ENCODE data around the gene TENT5D. TPM values are rescaled to one million over a fixed set of nuclear protein-coding genes. Genes with fewer than 3 reads are reported as not detected.
A peak's percentile ranks its signal among the peaks of the same experiment; 100 is the strongest.
"Not testable (repeated sequence)": the region's sequence is repeated elsewhere in the genome, so short reads cannot be mapped to it uniquely, and the experiment has no call there.

Gene TENT5D
- not detected for polyA plus RNA-seq
- long read RNA-seq, donor 1: 0 reads
- long read RNA-seq, donor 2: 0 reads
- long read RNA-seq, donor 3: 0 reads
- long read RNA-seq, donor 4: 0 reads
- long read RNA-seq, donor 5: 0 reads
- long read RNA-seq, donor 6: 0 reads
- long read RNA-seq, donor 7: 0 reads
- long read RNA-seq, donor 8: 0 reads
- long read RNA-seq, donor 9: 0 reads
- long read RNA-seq, donor 10: 0 reads

- Histone ChIP-seq H3K27me3 (ENCODE audit: control insufficient read depth in 3 of 3, insufficient read depth in 3 of 3, low read length in 3 of 3) (no peaks in the 10 kb centered on the region), H3K36me3 (ENCODE audit: control insufficient read depth in 3 of 3, insufficient read depth in 2 of 3, low read depth in 1 of 3, low read length in 3 of 3) (no peaks in the 10 kb centered on the region), H3K27ac (ENCODE audit: low read depth in 1 of 3, low read length in 2 of 3) (no peak within 1 kb of the TSS), H3K4me3 (ENCODE audit: low read depth in 1 of 3, low read length in 3 of 3) (no peak within 1 kb of the TSS), H3K4me1 (ENCODE audit: control insufficient read depth in 3 of 3, insufficient read depth in 2 of 3, low read depth in 1 of 3, low read length in 2 of 3) (no peaks in the 10 kb centered on the region), H3K9me3 (ENCODE audit: control insufficient read depth in 2 of 2, insufficient read depth in 1 of 2, low read depth in 1 of 2, low read length in 1 of 2) (no peaks in the 10 kb centered on the region)
- FAIRE-seq (no peak), DNase-seq (no peak)
These were observed at the start of gene TENT5D for GRCh38 chrX:80420147-80420546. TSS of gene TENT5D (plus strand) at chrX:80420447. CDS start at chrX:80442540, 22,093 bp downstream.

DNA sequence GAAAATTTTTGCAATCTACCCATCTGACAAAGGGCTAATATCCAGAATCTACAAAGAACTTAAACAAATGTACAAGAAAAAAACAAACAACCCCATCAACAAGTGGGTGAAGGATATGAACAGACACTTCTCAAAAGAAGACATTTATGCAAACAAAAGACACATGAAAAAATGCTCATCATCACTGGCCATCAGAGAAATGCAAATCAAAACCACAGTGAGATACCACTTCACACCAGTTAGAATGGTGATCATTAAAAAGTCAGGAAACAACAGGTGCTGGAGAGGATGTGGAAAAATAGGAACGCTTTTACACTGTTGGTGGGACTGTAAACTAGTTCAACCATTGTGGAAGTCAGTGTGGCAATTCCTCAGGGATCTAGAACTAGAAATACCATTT lies 34.6 kb upstream of the TENT5D start:
- FAIRE-seq; H3K27me3 ChIP-seq (ENCODE audit: control insufficient read depth in 3 of 3, insufficient read depth in 3 of 3, low read length in 3 of 3); H3K27ac ChIP-seq (ENCODE audit: low read depth in 1 of 3, low read length in 2 of 3); DNase-seq; H3K36me3 ChIP-seq (ENCODE audit: control insufficient read depth in 3 of 3, insufficient read depth in 2 of 3, low read depth in 1 of 3, low read length in 3 of 3); H3K9me3 ChIP-seq (ENCODE audit: control insufficient read depth in 2 of 2, insufficient read depth in 1 of 2, low read depth in 1 of 2, low read length in 1 of 2); H3K4me3 ChIP-seq (ENCODE audit: low read depth in 1 of 3, low read length in 3 of 3); H3K4me1 ChIP-seq (ENCODE audit: control insufficient read depth in 3 of 3, insufficient read depth in 2 of 3, low read depth in 1 of 3, low read length in 2 of 3): not testable (repeated sequence)
- 0 to 80% (median 55%) methylated on average over 1 of the region's 1 CpG for WGBS, 3 donors

GRCh38 chrX:80388206-80388605 lies 32.0 kb upstream of the TENT5D start:
- no peaks in the 10 kb centered on the region for H3K27me3 ChIP-seq (ENCODE audit: control insufficient read depth in 3 of 3, insufficient read depth in 3 of 3, low read length in 3 of 3)
- no peak overlapping the region for H3K4me3 ChIP-seq (ENCODE audit: low read depth in 1 of 3, low read length in 3 of 3)
- no peaks in the 10 kb centered on the region for H3K4me1 ChIP-seq (ENCODE audit: control insufficient read depth in 3 of 3, insufficient read depth in 2 of 3, low read depth in 1 of 3, low read length in 2 of 3)
- no peak for FAIRE-seq
- 89 to 95% (median 91%) methylated on average over 1 of the region's 1 CpG for WGBS, 3 donors
- DNase-seq: no peak
- H3K9me3 ChIP-seq (ENCODE audit: control insufficient read depth in 2 of 2, insufficient read depth in 1 of 2, low read depth in 1 of 2, low read length in 1 of 2): no peaks in the 10 kb centered on the region
- H3K27ac ChIP-seq (ENCODE audit: low read depth in 1 of 3, low read length in 2 of 3): no peak overlapping the region
- no peaks in the 10 kb centered on the region for H3K36me3 ChIP-seq (ENCODE audit: control insufficient read depth in 3 of 3, insufficient read depth in 2 of 3, low read depth in 1 of 3, low read length in 3 of 3)

GRCh38 chrX:80412042-80412441 lies 8.2 kb upstream of the TENT5D start:
- no peak for DNase-seq
- Histone ChIP-seq H3K27me3 (ENCODE audit: control insufficient read depth in 3 of 3, insufficient read depth in 3 of 3, low read length in 3 of 3) (no peaks in the 10 kb centered on the region), H3K4me1 (ENCODE audit: control insufficient read depth in 3 of 3, insufficient read depth in 2 of 3, low read depth in 1 of 3, low read length in 2 of 3) (no peaks in the 10 kb centered on the region), H3K9me3 (ENCODE audit: control insufficient read depth in 2 of 2, insufficient read depth in 1 of 2, low read depth in 1 of 2, low read length in 1 of 2) (no peaks in the 10 kb centered on the region), H3K27ac (ENCODE audit: low read depth in 1 of 3, low read length in 2 of 3) (no peak overlapping the region), H3K36me3 (ENCODE audit: control insufficient read depth in 3 of 3, insufficient read depth in 2 of 3, low read depth in 1 of 3, low read length in 3 of 3) (no peaks in the 10 kb centered on the region), H3K4me3 (ENCODE audit: low read depth in 1 of 3, low read length in 3 of 3) (no peak overlapping the region)
- 44 to 81% (median 78%) methylated on average over 5 to 6 of the region's 6 CpGs for WGBS, 3 donors
- no peak for FAIRE-seq

DNA sequence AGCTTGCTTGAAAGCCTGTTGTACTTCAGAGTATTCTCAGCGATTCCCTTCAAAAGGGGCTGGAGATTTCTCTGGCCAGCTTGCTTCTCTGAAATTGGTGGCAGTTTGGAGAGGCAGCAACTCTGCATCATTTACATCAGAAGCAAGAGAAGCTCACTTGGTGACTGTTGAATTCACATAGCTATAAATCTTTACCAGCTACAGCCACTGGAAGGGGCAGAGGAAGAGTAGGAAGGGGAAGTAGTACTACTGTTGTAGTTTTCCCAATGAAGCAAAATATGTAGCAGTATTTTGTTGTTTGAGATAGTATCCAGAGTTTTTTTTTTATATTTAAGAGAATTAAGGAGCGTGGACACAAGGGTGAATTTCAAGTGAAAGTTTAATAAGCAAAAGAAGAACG lies 2.8 kb downstream of the TENT5D start:
- Histone ChIP-seq H3K4me3 (ENCODE audit: low read depth in 1 of 3, low read length in 3 of 3) (no peak overlapping the region), H3K9me3 (ENCODE audit: control insufficient read depth in 2 of 2, insufficient read depth in 1 of 2, low read depth in 1 of 2, low read length in 1 of 2) (no peaks in the 10 kb centered on the region), H3K4me1 (ENCODE audit: control insufficient read depth in 3 of 3, insufficient read depth in 2 of 3, low read depth in 1 of 3, low read length in 2 of 3) (no peaks in the 10 kb centered on the region), H3K27ac (ENCODE audit: low read depth in 1 of 3, low read length in 2 of 3) (no peak overlapping the region), H3K27me3 (ENCODE audit: control insufficient read depth in 3 of 3, insufficient read depth in 3 of 3, low read length in 3 of 3) (no peaks in the 10 kb centered on the region), H3K36me3 (ENCODE audit: control insufficient read depth in 3 of 3, insufficient read depth in 2 of 3, low read depth in 1 of 3, low read length in 3 of 3) (no peaks in the 10 kb centered on the region)
- FAIRE-seq (no peak), DNase-seq (no peak)
- 60 to 79% (median 77%) methylated on average over 3 of the region's 3 CpGs for WGBS, 3 donors

DNA sequence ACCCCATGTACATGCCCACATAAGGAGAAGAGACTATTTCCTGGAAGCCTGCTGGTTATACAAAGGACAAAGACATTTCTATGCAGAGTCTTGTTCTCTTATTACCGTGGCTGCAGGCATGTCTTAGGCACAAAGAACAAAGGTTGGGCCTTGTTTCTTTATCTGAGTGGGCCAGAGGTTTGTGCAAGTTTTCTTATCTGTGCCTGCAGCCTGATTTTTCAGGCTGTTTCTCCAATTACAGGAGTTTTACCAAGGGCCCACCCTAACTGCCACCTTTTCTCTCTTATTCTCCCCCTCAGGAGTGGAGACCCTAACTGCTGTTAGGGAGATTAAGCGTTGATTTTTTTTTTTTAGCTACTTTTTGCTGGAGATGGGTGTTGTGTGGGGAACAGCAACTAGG lies 3.5 kb downstream of the TENT5D start:
- 34 to 56% (median 44%) methylated on average over 2 of the region's 2 CpGs for WGBS, 3 donors
- H3K27ac ChIP-seq (ENCODE audit: low read depth in 1 of 3, low read length in 2 of 3): no peak overlapping the region
- DNase-seq (peak in 1 of 2 donors; percentile 4), FAIRE-seq (no peak)
- H3K4me3 ChIP-seq (ENCODE audit: low read depth in 1 of 3, low read length in 3 of 3): no peak overlapping the region
- H3K27me3 ChIP-seq (ENCODE audit: control insufficient read depth in 3 of 3, insufficient read depth in 3 of 3, low read length in 3 of 3): no peaks in the 10 kb centered on the region
- H3K4me1 ChIP-seq (ENCODE audit: control insufficient read depth in 3 of 3, insufficient read depth in 2 of 3, low read depth in 1 of 3, low read length in 2 of 3): no peaks in the 10 kb centered on the region
- no peaks in the 10 kb centered on the region for H3K36me3 ChIP-seq (ENCODE audit: control insufficient read depth in 3 of 3, insufficient read depth in 2 of 3, low read depth in 1 of 3, low read length in 3 of 3)
- no peaks in the 10 kb centered on the region for H3K9me3 ChIP-seq (ENCODE audit: control insufficient read depth in 2 of 2, insufficient read depth in 1 of 2, low read depth in 1 of 2, low read length in 1 of 2)

DNA sequence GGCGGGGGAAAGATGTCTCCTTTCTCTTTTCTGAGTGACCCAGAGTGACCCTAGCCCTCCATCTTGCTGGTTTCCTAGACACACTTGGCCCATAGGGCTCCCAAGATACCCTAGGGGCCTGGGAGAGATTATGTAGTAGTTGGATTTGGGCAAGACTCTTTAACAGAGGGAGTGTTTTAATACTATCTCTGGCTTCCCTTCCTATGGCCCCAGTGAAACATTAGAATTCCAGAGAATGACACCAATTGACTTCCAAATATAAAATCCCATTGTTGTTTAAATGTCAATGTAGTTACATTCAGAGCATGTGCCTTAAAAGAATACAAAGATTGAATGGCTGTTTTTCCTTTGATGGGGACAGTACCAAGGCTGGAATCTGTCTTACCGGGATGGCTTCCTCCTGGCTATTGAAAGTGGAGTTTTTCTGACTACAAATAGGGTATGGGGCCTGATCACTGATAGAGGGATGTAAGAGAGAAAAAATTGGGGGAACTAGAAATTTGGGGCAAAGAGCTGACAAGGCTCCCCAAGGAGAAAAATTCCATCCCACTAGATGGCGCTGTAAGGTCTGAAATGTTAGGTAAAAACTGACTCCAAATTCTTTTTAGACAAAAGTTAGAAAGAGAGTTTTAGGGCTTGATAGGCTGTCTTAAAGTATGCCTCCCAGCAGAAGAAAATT lies 10.7 kb downstream of the TENT5D start:
- H3K4me3 ChIP-seq (ENCODE audit: low read depth in 1 of 3, low read length in 3 of 3): no peak overlapping the region
- H3K27ac ChIP-seq (ENCODE audit: low read depth in 1 of 3, low read length in 2 of 3): no peak overlapping the region
- H3K36me3 ChIP-seq (ENCODE audit: control insufficient read depth in 3 of 3, insufficient read depth in 2 of 3, low read depth in 1 of 3, low read length in 3 of 3): no peaks in the 10 kb centered on the region
- 60 to 73% (median 71%) methylated on average over 3 of the region's 3 CpGs for WGBS, 3 donors
- H3K9me3 ChIP-seq (ENCODE audit: control insufficient read depth in 2 of 2, insufficient read depth in 1 of 2, low read depth in 1 of 2, low read length in 1 of 2): peaks cover 0 to 8% of the 10 kb centered on the region in 2 donors
- H3K4me1 ChIP-seq (ENCODE audit: control insufficient read depth in 3 of 3, insufficient read depth in 2 of 3, low read depth in 1 of 3, low read length in 2 of 3): no peaks in the 10 kb centered on the region
- no peak for DNase-seq
- no peaks in the 10 kb centered on the region for H3K27me3 ChIP-seq (ENCODE audit: control insufficient read depth in 3 of 3, insufficient read depth in 3 of 3, low read length in 3 of 3)
- no peak for FAIRE-seq

DNA sequence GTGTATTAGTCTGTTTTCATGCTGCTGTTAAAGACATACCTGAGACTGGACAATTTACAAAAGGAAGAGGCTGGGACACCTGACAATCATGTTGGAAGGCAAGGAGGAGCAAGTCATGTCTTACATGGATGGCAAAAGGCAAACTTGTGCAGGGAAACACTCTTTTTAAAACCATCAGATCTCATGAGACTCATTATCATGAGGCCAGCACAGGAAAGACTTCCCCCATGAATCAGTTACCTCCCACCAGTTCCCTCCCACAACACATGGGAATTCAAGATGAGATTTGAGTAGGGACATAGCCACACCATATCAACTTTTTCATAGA lies 11.2 kb downstream of the TENT5D start:
- peaks cover 0 to 8% of the 10 kb centered on the region in 2 donors for H3K9me3 ChIP-seq (ENCODE audit: control insufficient read depth in 2 of 2, insufficient read depth in 1 of 2, low read depth in 1 of 2, low read length in 1 of 2)
- H3K36me3 ChIP-seq (ENCODE audit: control insufficient read depth in 3 of 3, insufficient read depth in 2 of 3, low read depth in 1 of 3, low read length in 3 of 3): no peaks in the 10 kb centered on the region
- H3K4me3 ChIP-seq (ENCODE audit: low read depth in 1 of 3, low read length in 3 of 3): no peak overlapping the region
- no peaks in the 10 kb centered on the region for H3K27me3 ChIP-seq (ENCODE audit: control insufficient read depth in 3 of 3, insufficient read depth in 3 of 3, low read length in 3 of 3)
- FAIRE-seq (no peak), DNase-seq (no peak)
- no peak overlapping the region for H3K27ac ChIP-seq (ENCODE audit: low read depth in 1 of 3, low read length in 2 of 3)
- no peaks in the 10 kb centered on the region for H3K4me1 ChIP-seq (ENCODE audit: control insufficient read depth in 3 of 3, insufficient read depth in 2 of 3, low read depth in 1 of 3, low read length in 2 of 3)

DNA sequence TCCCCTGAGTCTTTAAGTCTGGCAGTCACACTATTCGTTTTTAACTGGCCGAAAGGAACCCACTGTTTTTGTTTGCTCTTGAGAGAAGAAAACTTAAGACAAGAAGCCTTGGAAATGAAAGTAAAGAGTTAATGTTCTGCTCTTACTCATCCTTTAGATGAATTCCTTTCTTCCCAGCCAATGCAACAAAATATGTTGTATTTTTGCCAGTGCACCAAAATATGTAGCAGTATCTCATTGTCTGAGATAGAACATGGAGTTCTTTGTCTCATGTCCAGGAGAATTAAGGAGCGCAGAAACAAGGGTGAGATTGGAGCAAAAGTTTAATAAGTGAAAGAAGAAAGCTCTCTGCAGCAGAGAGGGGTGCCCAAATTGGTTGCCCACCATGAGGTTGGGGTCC lies 12.2 kb downstream of the TENT5D start:
- WGBS, 3 donors: 78 to 92% (median 78%) methylated on average over 3 of the region's 3 CpGs
- Histone ChIP-seq H3K4me1 (ENCODE audit: control insufficient read depth in 3 of 3, insufficient read depth in 2 of 3, low read depth in 1 of 3, low read length in 2 of 3) (no peaks in the 10 kb centered on the region), H3K27me3 (ENCODE audit: control insufficient read depth in 3 of 3, insufficient read depth in 3 of 3, low read length in 3 of 3) (no peaks in the 10 kb centered on the region), H3K9me3 (ENCODE audit: control insufficient read depth in 2 of 2, insufficient read depth in 1 of 2, low read depth in 1 of 2, low read length in 1 of 2) (peaks cover 0 to 8% of the 10 kb centered on the region in 2 donors), H3K4me3 (ENCODE audit: low read depth in 1 of 3, low read length in 3 of 3) (no peak overlapping the region), H3K36me3 (ENCODE audit: control insufficient read depth in 3 of 3, insufficient read depth in 2 of 3, low read depth in 1 of 3, low read length in 3 of 3) (no peaks in the 10 kb centered on the region), H3K27ac (ENCODE audit: low read depth in 1 of 3, low read length in 2 of 3) (no peak overlapping the region)
- FAIRE-seq (no peak), DNase-seq (no peak)

Data from small intestine (tissue), 16 donors.